22Rv1 (cell line): ENCODE data around the gene DHX38.

Source experiments
- H3K27ac ChIP-seq: fragments of 450-650 bp; 2 replicates; pipeline ENCODE4 v1.5.1; 2017
- CTCF ChIP-seq: fragments of 450-650 bp; IDR thresholded peaks from 2 replicates; pipeline ENCODE4 v1.5.1; 2017; ENCODE audit warnings: mild to moderate bottlenecking
- ZFX ChIP-seq: fragments of 450-650 bp; IDR thresholded peaks from 2 replicates; pipeline ENCODE4 v1.6.1; 2017; ENCODE audit warnings: antibody characterized with exemption, borderline replicate concordance

The DHX38 gene

GRCh38 chr16:72112906-72113615, 19.4 kb downstream of the DHX38 start:
- no peak overlapping the region for H3K27ac ChIP-seq
- TF ChIP-seq ZFX (no peak), CTCF (no peak)

- no peak for TF ChIP-seq ZFX
- TF ChIP-seq CTCF = no peak
- no peak overlapping the region for H3K27ac ChIP-seq
Observed at GRCh38 chr16:72113616-72113945, 19.9 kb downstream of the DHX38 start.

GRCh38 chr16:72120026-72120425, 26.4 kb downstream of the DHX38 start:
- TF ChIP-seq ZFX (no peak), CTCF (no peak)
- H3K27ac ChIP-seq = no peak overlapping the region

- TF ChIP-seq CTCF (no peak), ZFX (no peak)
- no peak overlapping the region for H3K27ac ChIP-seq
Observed at GRCh38 chr16:72122308-72122707, 28.7 kb downstream of the DHX38 start.

GRCh38 chr16:72122916-72123315, 29.3 kb downstream of the DHX38 start:
- no peak for TF ChIP-seq ZFX
- TF ChIP-seq CTCF = no peak
- no peak overlapping the region for H3K27ac ChIP-seq

- TF ChIP-seq CTCF (no peak), ZFX (no peak)
- H3K27ac ChIP-seq = no peak overlapping the region
Observed at GRCh38 chr16:72123426-72123825, 29.8 kb downstream of the DHX38 start.

- no peak for TF ChIP-seq CTCF
- no peak for TF ChIP-seq ZFX
- no peak overlapping the region for H3K27ac ChIP-seq
Observed at GRCh38 chr16:72124148-72124547, 30.5 kb downstream of the DHX38 start.
